GM21619 (cell line): ENCODE results near the gene CHIT1.

ENCODE experiments used
- ATAC-seq: cut with Tn5 transposase; IDR thresholded peaks from one replicate; pipeline ENCODE4 v1.9.1; 2021; ENCODE audit not compliant: unreplicated experiment

Gene CHIT1

GRCh38 chr1:203217139-203217655, 12.3 kb downstream of the CHIT1 start:
- ATAC-seq: no peak

GRCh38 chr1:203216274-203217138, 13.0 kb downstream of the CHIT1 start:
- ATAC-seq: no peak

- ATAC-seq: no peak
Measured at GRCh38 chr1:203215573-203215972, 13.9 kb downstream of the CHIT1 start.

GRCh38 chr1:203214871-203215270, 14.6 kb downstream of the CHIT1 start:
- no peak for ATAC-seq

GRCh38 chr1:203213126-203213525, 16.3 kb downstream of the CHIT1 start:
- ATAC-seq: no peak

- no peak for ATAC-seq
Measured at GRCh38 chr1:203211812-203212211, 17.7 kb downstream of the CHIT1 start.

GRCh38 chr1:203210988-203211387, 18.5 kb downstream of the CHIT1 start:
- ATAC-seq: no peak

GRCh38 chr1:203210350-203210749, 19.1 kb downstream of the CHIT1 start:
- ATAC-seq: no peak

- ATAC-seq: no peak
Measured at GRCh38 chr1:203208181-203208580, 21.3 kb downstream of the CHIT1 start.

- no peak for ATAC-seq
Measured at GRCh38 chr1:203207751-203208150, 21.7 kb downstream of the CHIT1 start.

- no peak for ATAC-seq
Measured at GRCh38 chr1:203206129-203206687, 23.3 kb downstream of the CHIT1 start.

- no peak for ATAC-seq
Measured at GRCh38 chr1:203204756-203205155, 24.7 kb downstream of the CHIT1 start.

GRCh38 chr1:203202431-203203245, 26.8 kb downstream of the CHIT1 start:
- no peak for ATAC-seq

- ATAC-seq: no peak
Measured at GRCh38 chr1:203201516-203202205, 27.8 kb downstream of the CHIT1 start.

- ATAC-seq: no peak
Measured at GRCh38 chr1:203200916-203201315, 28.6 kb downstream of the CHIT1 start.

GRCh38 chr1:203199816-203200571, 29.5 kb downstream of the CHIT1 start:
- no peak for ATAC-seq

- no peak for ATAC-seq
Measured at GRCh38 chr1:203199481-203199815, 30.0 kb downstream of the CHIT1 start.

GRCh38 chr1:203199002-203199401, 30.5 kb downstream of the CHIT1 start:
- no peak for ATAC-seq

GRCh38 chr1:203197625-203198024, 31.8 kb downstream of the CHIT1 start:
- no peak for ATAC-seq

- no peak for ATAC-seq
Measured at GRCh38 chr1:203196371-203196770, 33.1 kb downstream of the CHIT1 start.
